ENCODE results near the gene TOP2B. TPM values are rescaled to one million over a fixed set of nuclear protein-coding genes. Genes with fewer than 3 reads are reported as not detected.

TOP2B gene
- total and polyA plus RNA-seq, 2 experiments from 2014 or later, result 36.7 to 58.4 TPM

GRCh38 chr3:25657293-25657692, 7.4 kb downstream of the TOP2B start:
- Histone ChIP-seq H3K27me3 (replicated peaks; ENCODE audit: insufficient read depth) (no peaks in the 10 kb centered on the region), H3K9me3 (ENCODE audit: low read depth) (no peaks in the 10 kb centered on the region), H3K36me3 (ENCODE audit: low read depth) (no peaks in the 10 kb centered on the region), H3K4me3 (no peak overlapping the region), H3K27ac (no peak overlapping the region), H3F3A (ENCODE audit: insufficient read depth) (no peaks in the 10 kb centered on the region), H3K9ac (no peak overlapping the region), H2AFZ (no peak overlapping the region), H3K79me2 (ENCODE audit: insufficient read depth) (peaks cover 100% of the 10 kb centered on the region), H3K4me1 (ENCODE audit: insufficient read depth) (peaks cover 31% of the 10 kb centered on the region), H3K4me2 (ENCODE audit: unreplicated experiment) (no peak overlapping the region), H3K9me2 (ENCODE audit: insufficient read depth) (no peaks in the 10 kb centered on the region), H4K20me1 (ENCODE audit: insufficient read depth) (peaks cover 34% of the 10 kb centered on the region)
- DNase-seq, result no peak
- no peak for TF ChIP-seq EZH2phosphoT487 (IDR thresholded peaks at IDR 0.05; ENCODE audit: insufficient read depth, low read depth)
- no peak for TF ChIP-seq EZH2 (IDR thresholded peaks at IDR 0.05; ENCODE audit: insufficient read depth, poor library complexity, severe bottlenecking)
- in situ Hi-C loops (cut with MboI), result no loop called here

DNA sequence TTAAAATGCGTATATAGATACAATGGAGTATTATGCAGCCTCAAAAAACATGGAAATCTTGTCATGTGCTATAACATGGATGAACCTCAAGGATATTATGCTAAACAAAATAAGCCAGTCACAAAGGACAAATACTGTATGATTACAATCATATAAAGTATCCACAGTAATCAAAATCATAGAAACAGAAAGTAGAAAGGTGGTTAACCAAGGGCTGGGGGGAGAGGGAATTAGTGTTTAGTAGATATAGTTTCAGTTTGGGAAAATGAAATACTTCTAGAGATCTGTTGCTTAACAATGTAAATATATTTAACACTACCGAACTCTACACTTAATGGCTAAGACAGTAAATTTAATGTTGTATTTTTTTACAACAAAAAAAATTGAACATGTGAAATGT, 9.0 kb downstream of the TOP2B start:
- in situ Hi-C loops (cut with MboI), result no loop called here

DNA sequence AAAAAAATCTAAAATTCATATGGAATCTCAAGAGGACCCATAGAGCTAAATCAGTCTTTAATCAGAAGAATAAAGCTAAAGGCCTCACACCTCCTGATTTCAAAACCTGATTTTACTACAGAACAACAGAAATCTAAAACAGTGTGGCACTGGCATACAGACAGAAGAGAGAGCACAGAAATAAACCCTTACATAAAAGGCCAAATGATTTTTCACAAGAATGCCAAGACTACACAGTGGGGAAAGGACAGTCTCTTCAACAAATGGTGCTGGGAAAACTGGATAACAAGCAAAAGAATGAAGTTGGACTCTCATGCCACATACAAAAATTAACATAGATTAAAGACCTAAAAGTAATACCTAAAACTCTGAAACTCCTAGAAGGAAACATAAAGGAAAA, 10.1 kb downstream of the TOP2B start:
- no peaks in the 10 kb centered on the region for H3F3A ChIP-seq (ENCODE audit: insufficient read depth)
- DNase-seq, result no peak
- H3K27ac ChIP-seq, result no peak overlapping the region
- H2AFZ ChIP-seq, result no peak overlapping the region
- no peaks in the 10 kb centered on the region for H3K27me3 ChIP-seq (replicated peaks; ENCODE audit: insufficient read depth)
- H3K36me3 ChIP-seq (ENCODE audit: low read depth), result no peaks in the 10 kb centered on the region
- H3K4me3 ChIP-seq, result no peak overlapping the region
- H3K9ac ChIP-seq, result no peak overlapping the region
- TF ChIP-seq EZH2phosphoT487 (IDR thresholded peaks at IDR 0.05; ENCODE audit: insufficient read depth, low read depth) (no peak), EZH2 (IDR thresholded peaks at IDR 0.05; ENCODE audit: insufficient read depth, poor library complexity, severe bottlenecking) (no peak)
- H3K9me3 ChIP-seq (ENCODE audit: low read depth), result no peaks in the 10 kb centered on the region
- no peaks in the 10 kb centered on the region for H3K9me2 ChIP-seq (ENCODE audit: insufficient read depth)
- H3K79me2 ChIP-seq (ENCODE audit: insufficient read depth), result peaks cover 100% of the 10 kb centered on the region
- H4K20me1 ChIP-seq (ENCODE audit: insufficient read depth), result peaks cover 23% of the 10 kb centered on the region
- H3K4me1 ChIP-seq (ENCODE audit: insufficient read depth), result peaks cover 18% of the 10 kb centered on the region
- in situ Hi-C loops (cut with MboI), result no loop called here
- no peak overlapping the region for H3K4me2 ChIP-seq (ENCODE audit: unreplicated experiment)

More for the DNA sequence above, 9.0 kb downstream of the TOP2B start:
- Histone ChIP-seq H4K20me1 (ENCODE audit: insufficient read depth) (peaks cover 27% of the 10 kb centered on the region), H3K9ac (no peak overlapping the region), H3K36me3 (ENCODE audit: low read depth) (no peaks in the 10 kb centered on the region), H3K79me2 (ENCODE audit: insufficient read depth) (peaks cover 100% of the 10 kb centered on the region), H3K9me3 (ENCODE audit: low read depth) (no peaks in the 10 kb centered on the region), H3K4me1 (ENCODE audit: insufficient read depth) (peaks cover 24% of the 10 kb centered on the region), H3F3A (ENCODE audit: insufficient read depth) (no peaks in the 10 kb centered on the region), H3K4me3 (no peak overlapping the region), H3K4me2 (ENCODE audit: unreplicated experiment) (no peak overlapping the region), H2AFZ (no peak overlapping the region), H3K9me2 (ENCODE audit: insufficient read depth) (no peaks in the 10 kb centered on the region), H3K27me3 (replicated peaks; ENCODE audit: insufficient read depth) (no peaks in the 10 kb centered on the region), H3K27ac (no peak overlapping the region)
- TF ChIP-seq EZH2 (IDR thresholded peaks at IDR 0.05; ENCODE audit: insufficient read depth, poor library complexity, severe bottlenecking) (no peak), EZH2phosphoT487 (IDR thresholded peaks at IDR 0.05; ENCODE audit: insufficient read depth, low read depth) (no peak)
- no peak for DNase-seq
- 98 to 99% methylated on average over 2 of the region's 2 CpGs for WGBS, 2 experiments (ENCODE audit: low coverage in 1 of 2, low lambda C conversion rate in 2 of 2, missing lambda C conversion rate in 2 of 2)

- Histone ChIP-seq H3K27me3 (replicated peaks; ENCODE audit: insufficient read depth) (no peaks in the 10 kb centered on the region), H3K36me3 (ENCODE audit: low read depth) (no peaks in the 10 kb centered on the region), H2AFZ (no peak overlapping the region), H4K20me1 (ENCODE audit: insufficient read depth) (peaks cover 35% of the 10 kb centered on the region), H3K4me1 (ENCODE audit: insufficient read depth) (peaks cover 18% of the 10 kb centered on the region), H3K4me3 (no peak overlapping the region), H3F3A (ENCODE audit: insufficient read depth) (0 out of 2 replicates have a peak, but pooled peaks cover 8% of the 10 kb centered on the region), H3K27ac (no peak overlapping the region), H3K9me3 (ENCODE audit: low read depth) (no peaks in the 10 kb centered on the region), H3K9ac (no peak overlapping the region), H3K79me2 (ENCODE audit: insufficient read depth) (peaks cover 100% of the 10 kb centered on the region), H3K4me2 (ENCODE audit: unreplicated experiment) (peak overlapping the region; percentile 19), H3K9me2 (ENCODE audit: insufficient read depth) (no peaks in the 10 kb centered on the region)
- no peak for DNase-seq
- in situ Hi-C loops (cut with MboI), result no loop called here
- TF ChIP-seq EZH2 (IDR thresholded peaks at IDR 0.05; ENCODE audit: insufficient read depth, poor library complexity, severe bottlenecking) (no peak), EZH2phosphoT487 (IDR thresholded peaks at IDR 0.05; ENCODE audit: insufficient read depth, low read depth) (no peak)
- 97 to 98% methylated on average over 3 of the region's 3 CpGs for WGBS, 2 experiments (ENCODE audit: low coverage in 1 of 2, low lambda C conversion rate in 2 of 2, missing lambda C conversion rate in 2 of 2)
Observed at GRCh38 chr3:25653322-25653721, 11.4 kb downstream of the TOP2B start.

DNA sequence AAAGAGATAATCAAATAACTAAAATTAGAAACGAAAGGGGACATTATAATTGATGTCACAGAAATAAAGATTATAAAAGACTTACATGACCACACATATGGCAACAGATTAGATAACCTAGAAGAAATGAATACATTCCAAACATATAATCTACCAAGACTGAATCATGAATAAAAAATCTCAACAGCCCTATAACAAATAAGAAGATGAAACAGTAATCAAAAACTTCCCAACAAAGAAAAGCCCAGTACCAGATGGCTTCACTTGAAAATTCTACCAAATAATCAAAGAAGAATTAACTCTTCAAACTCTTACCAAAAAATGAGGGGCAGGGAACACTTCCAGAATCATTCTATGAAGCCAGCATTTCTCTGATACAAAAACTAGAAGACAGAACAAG, 11.8 kb downstream of the TOP2B start:
- peak; percentile 29 for DNase-seq
- TF ChIP-seq EZH2 (IDR thresholded peaks at IDR 0.05; ENCODE audit: insufficient read depth, poor library complexity, severe bottlenecking) (no peak), EZH2phosphoT487 (IDR thresholded peaks at IDR 0.05; ENCODE audit: insufficient read depth, low read depth) (no peak)
- Histone ChIP-seq H3K4me1 (ENCODE audit: insufficient read depth) (peaks cover 18% of the 10 kb centered on the region), H3K36me3 (ENCODE audit: low read depth) (no peaks in the 10 kb centered on the region), H3K4me2 (ENCODE audit: unreplicated experiment) (peak overlapping the region; percentile 19), H3K9ac (no peak overlapping the region), H3K9me3 (ENCODE audit: low read depth) (no peaks in the 10 kb centered on the region), H3K9me2 (ENCODE audit: insufficient read depth) (no peaks in the 10 kb centered on the region), H3K79me2 (ENCODE audit: insufficient read depth) (peaks cover 100% of the 10 kb centered on the region), H2AFZ (no peak overlapping the region), H3F3A (ENCODE audit: insufficient read depth) (0 out of 2 replicates have a peak, but pooled peaks cover 8% of the 10 kb centered on the region), H4K20me1 (ENCODE audit: insufficient read depth) (peaks cover 37% of the 10 kb centered on the region), H3K27me3 (replicated peaks; ENCODE audit: insufficient read depth) (no peaks in the 10 kb centered on the region), H3K27ac (no peak overlapping the region), H3K4me3 (no peak overlapping the region)
- in situ Hi-C loops (cut with MboI), result no loop called here
- 0 to 8% methylated on average over 1 of the region's 1 CpG for WGBS, 2 experiments (ENCODE audit: low coverage in 1 of 2, low lambda C conversion rate in 2 of 2, missing lambda C conversion rate in 2 of 2)

Measured in GM23248 (cell line).